KMS-11 (cell line): Measurements from ENCODE around the gene CTAG1A.
"Not testable (repeated sequence)": the region's sequence is repeated elsewhere in the genome, so short reads cannot be mapped to it uniquely, and the experiment has no call there.

Experiments
- H2AFZ ChIP-seq: fragments of 200-600 bp; sonication (generic); 2 replicates; pipeline ENCODE4 v1.6.1; 2016; ENCODE audit warnings: antibody characterized with exemption, mixed run types, low read depth
- H3K27ac ChIP-seq: fragments of 200-600 bp; sonication (generic); 2 replicates; pipeline ENCODE4 v1.6.1; 2016; ENCODE audit warnings: mild to moderate bottlenecking, mixed run types
- H3K27me3 ChIP-seq: fragments of 200-600 bp; sonication (generic); 2 replicates; pipeline ENCODE4 v1.6.1; 2017; ENCODE audit warnings: mild to moderate bottlenecking, low read depth, mixed run types, moderate library complexity; ENCODE audit not compliant: insufficient read depth
- H3K36me3 ChIP-seq: fragments of 200-600 bp; sonication (generic); 2 replicates; pipeline ENCODE4 v1.6.1; 2017; ENCODE audit warnings: mild to moderate bottlenecking, mixed run types; ENCODE audit not compliant: insufficient read depth
- H3K4me1 ChIP-seq: fragments of 200-600 bp; sonication (generic); 2 replicates; pipeline ENCODE4 v1.6.1; 2016; ENCODE audit warnings: mild to moderate bottlenecking, low read depth, mixed run types; ENCODE audit not compliant: poor library complexity, severe bottlenecking
- H3K4me2 ChIP-seq: fragments of 200-600 bp; sonication (generic); 2 replicates; pipeline ENCODE4 v1.7.0; 2016; ENCODE audit warnings: mild to moderate bottlenecking, mixed run types
- H3K4me3 ChIP-seq: fragments of 200-600 bp; sonication (generic); IDR thresholded peaks from 2 replicates; pipeline ENCODE4 v1.6.1; 2017; ENCODE audit warnings: low read depth, low read length, mixed read lengths; ENCODE audit not compliant: insufficient read depth
- H3K79me2 ChIP-seq: fragments of 200-600 bp; sonication (generic); 2 replicates; pipeline ENCODE4 v1.6.1; 2016; ENCODE audit warnings: low read depth, mixed run types; ENCODE audit not compliant: insufficient read depth
- H3K9ac ChIP-seq: fragments of 200-600 bp; sonication (generic); 2 replicates; pipeline ENCODE4 v1.6.1; 2016; ENCODE audit warnings: mild to moderate bottlenecking, mixed run types
- H4K20me1 ChIP-seq: fragments of 200-600 bp; sonication (generic); 2 replicates; pipeline ENCODE4 v1.6.1; 2016; ENCODE audit warnings: mild to moderate bottlenecking, mixed run types; ENCODE audit not compliant: insufficient read depth
- CTCF ChIP-seq: fragments of 200-600 bp; sonication (generic); conservative IDR thresholded peaks from 2 replicates; pipeline ENCODE4 v1.6.1; 2017; ENCODE audit warnings: low read depth, mild to moderate bottlenecking, antibody characterized with exemption, low read length, moderate library complexity, mixed read lengths

CTAG1A gene

DNA sequence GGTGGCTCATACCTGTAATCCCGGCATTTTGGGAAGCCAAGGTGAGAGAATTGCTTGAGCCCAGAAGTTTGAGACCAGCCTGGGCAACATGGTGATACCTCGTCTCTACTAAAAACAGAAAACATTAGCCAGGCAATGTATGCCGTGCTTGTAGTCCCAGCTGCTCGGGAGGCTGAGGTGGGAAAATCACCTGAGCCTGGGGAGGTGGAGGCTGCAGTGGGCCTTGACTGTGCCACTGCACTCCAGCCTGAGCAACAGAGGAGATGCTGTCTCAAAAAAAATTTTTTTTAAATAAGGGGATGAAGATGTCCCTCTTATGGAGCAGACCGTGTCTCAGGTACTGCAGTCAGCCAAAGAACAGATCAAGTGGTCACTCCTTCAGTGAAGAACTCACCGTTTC, 20.6 kb downstream of the CTAG1A start:
- H3K27me3 ChIP-seq: no peaks in the 10 kb centered on the region
- H3K4me1 ChIP-seq: no peaks in the 10 kb centered on the region
- H3K9ac ChIP-seq: no peak overlapping the region
- no peak overlapping the region for H3K4me3 ChIP-seq
- H3K36me3 ChIP-seq: no peaks in the 10 kb centered on the region
- no peaks in the 10 kb centered on the region for H3K79me2 ChIP-seq
- H3K27ac ChIP-seq: no peak overlapping the region
- H3K4me2 ChIP-seq: no peak overlapping the region
- no peak overlapping the region for H2AFZ ChIP-seq
- TF ChIP-seq CTCF: no peak
- no peaks in the 10 kb centered on the region for H4K20me1 ChIP-seq

DNA sequence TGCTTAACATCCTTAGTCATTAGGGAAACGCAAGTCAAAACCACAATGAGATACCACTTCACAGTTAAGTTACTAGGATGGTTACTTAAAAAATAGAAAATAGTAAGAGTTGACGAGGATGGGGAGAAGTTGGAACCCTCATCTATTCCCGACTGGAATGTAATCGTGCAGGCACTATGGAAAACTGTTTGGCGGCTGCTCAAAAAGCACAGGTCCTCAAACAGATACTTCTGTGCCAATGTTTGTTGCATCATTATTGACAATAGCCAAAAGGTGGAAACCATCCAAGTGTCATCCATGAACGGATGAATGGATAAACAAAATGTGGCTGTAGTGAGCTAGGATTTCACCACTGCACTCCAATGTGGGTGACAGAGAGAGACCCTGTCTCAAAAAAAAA, 22.4 kb downstream of the CTAG1A start:
- Histone ChIP-seq H3K79me2 (no peaks in the 10 kb centered on the region), H2AFZ (no peak overlapping the region), H3K4me3 (no peak overlapping the region), H3K4me2 (no peak overlapping the region), H3K27ac (no peak overlapping the region), H3K4me1 (no peaks in the 10 kb centered on the region), H4K20me1 (no peaks in the 10 kb centered on the region), H3K9ac (no peak overlapping the region), H3K36me3 (no peaks in the 10 kb centered on the region), H3K27me3 (no peaks in the 10 kb centered on the region)
- no peak for TF ChIP-seq CTCF

GRCh38 chrX:154607976-154608375, 23.0 kb downstream of the CTAG1A start:
- not testable (repeated sequence) for H3K9ac ChIP-seq, H3K4me3 ChIP-seq, H3K27me3 ChIP-seq, H3K36me3 ChIP-seq, H3K4me2 ChIP-seq, H4K20me1 ChIP-seq, H2AFZ ChIP-seq, H3K27ac ChIP-seq, H3K79me2 ChIP-seq, H3K4me1 ChIP-seq

- H3K9ac ChIP-seq, H3K36me3 ChIP-seq, H3K4me2 ChIP-seq, H3K79me2 ChIP-seq, H3K27ac ChIP-seq, H3K4me1 ChIP-seq, H3K27me3 ChIP-seq, H2AFZ ChIP-seq, H4K20me1 ChIP-seq, H3K4me3 ChIP-seq: not testable (repeated sequence)
Measured at GRCh38 chrX:154608823-154609222, 23.9 kb downstream of the CTAG1A start.

- H3K27me3 ChIP-seq, H3K4me1 ChIP-seq, H4K20me1 ChIP-seq, H2AFZ ChIP-seq, H3K79me2 ChIP-seq, H3K27ac ChIP-seq, H3K4me3 ChIP-seq, H3K36me3 ChIP-seq, H3K9ac ChIP-seq, H3K4me2 ChIP-seq: not testable (repeated sequence)
Measured at GRCh38 chrX:154611146-154611545, 26.2 kb downstream of the CTAG1A start.

GRCh38 chrX:154613586-154613985, 28.7 kb downstream of the CTAG1A start:
- not testable (repeated sequence) for H2AFZ ChIP-seq, H3K79me2 ChIP-seq, H3K9ac ChIP-seq, H3K4me2 ChIP-seq, H3K4me1 ChIP-seq, H3K36me3 ChIP-seq, H4K20me1 ChIP-seq, H3K4me3 ChIP-seq, H3K27me3 ChIP-seq, H3K27ac ChIP-seq

DNA sequence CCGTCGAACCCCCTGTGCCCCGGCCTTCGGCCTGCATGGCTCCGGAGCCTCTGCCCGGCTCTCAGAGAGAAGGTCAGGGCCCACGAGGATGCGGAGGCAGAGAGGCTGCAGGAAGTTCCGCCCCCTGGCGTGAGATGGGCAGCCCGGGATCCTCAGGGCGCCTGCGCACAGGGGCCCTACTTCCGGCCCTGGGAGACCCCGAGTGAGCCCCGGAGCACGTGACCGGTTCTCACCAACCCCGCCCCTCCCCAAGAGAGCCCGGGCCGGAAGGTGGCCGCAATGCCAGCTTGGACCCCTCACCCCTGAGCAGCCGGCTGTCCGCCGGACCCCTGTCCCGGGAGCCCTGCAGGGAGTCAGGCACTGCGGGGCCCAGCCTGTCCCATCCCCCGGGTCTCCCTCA, 34.2 kb downstream of the CTAG1A start, which contains the start of gene CTAG1B:
CTAG1B (minus strand) TSS at position 101 of the 400 bp plus-strand sequence; CDS start at position 37, 64 bp downstream.
- not testable (repeated sequence) for H3K27me3 ChIP-seq, H3K36me3 ChIP-seq, H2AFZ ChIP-seq

DNA sequence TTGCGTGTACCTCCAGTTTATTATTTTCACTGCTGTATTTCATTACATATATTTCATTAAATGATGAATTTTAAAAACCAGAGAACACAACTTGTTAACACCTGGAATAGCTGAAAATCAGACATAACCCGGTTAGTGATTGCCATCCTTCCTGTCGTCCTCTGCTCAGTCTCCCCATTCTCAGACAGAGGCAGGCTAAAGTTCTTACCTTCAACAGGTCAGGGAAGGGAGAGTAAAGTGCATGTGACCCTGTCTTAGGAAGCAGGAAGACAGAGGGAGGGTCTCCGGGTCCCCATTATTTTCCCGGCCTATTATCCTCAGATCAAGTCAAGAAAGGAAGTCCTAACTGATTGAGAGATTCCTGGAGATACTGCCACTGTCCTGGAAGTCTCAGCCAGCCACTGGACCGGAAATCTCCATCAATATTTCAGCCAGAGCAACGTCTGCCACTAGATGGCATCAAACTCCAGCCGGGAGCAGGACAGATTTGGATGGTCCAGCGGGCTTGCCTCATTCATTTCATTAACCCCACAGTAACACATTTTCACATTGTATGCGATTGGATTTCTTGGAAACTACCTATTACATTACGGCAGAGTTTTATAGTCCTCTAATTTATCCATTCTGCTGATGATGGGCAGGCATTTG, 36.0 kb downstream of the CTAG1A start:
- H3K27ac ChIP-seq, H2AFZ ChIP-seq, H4K20me1 ChIP-seq, H3K79me2 ChIP-seq, H3K4me3 ChIP-seq, H3K36me3 ChIP-seq, H3K4me1 ChIP-seq, H3K9ac ChIP-seq, H3K4me2 ChIP-seq, H3K27me3 ChIP-seq: not testable (repeated sequence)

More for the DNA sequence above, 34.2 kb downstream of the CTAG1A start, which contains the start of gene CTAG1B:
- H3K4me2 ChIP-seq, H4K20me1 ChIP-seq, H3K4me1 ChIP-seq, H3K79me2 ChIP-seq, H3K27ac ChIP-seq, H3K9ac ChIP-seq, H3K4me3 ChIP-seq: not testable (repeated sequence)

GRCh38 chrX:154628960-154629359, 44.0 kb downstream of the CTAG1A start:
- not testable (repeated sequence) for H3K4me3 ChIP-seq

More at GRCh38 chrX:154628960-154629359, 44.0 kb downstream of the CTAG1A start:
- not testable (repeated sequence) for H3K4me2 ChIP-seq, H3K36me3 ChIP-seq, H3K4me1 ChIP-seq, H2AFZ ChIP-seq, H3K27me3 ChIP-seq, H3K27ac ChIP-seq, H3K79me2 ChIP-seq, H4K20me1 ChIP-seq, H3K9ac ChIP-seq
